OCI-LY3 (cell line): Measurements from ENCODE around the gene MARCHF3.
"Not testable (repeated sequence)": the region's sequence is repeated elsewhere in the genome, so short reads cannot be mapped to it uniquely, and the experiment has no call there.

Experiments used
- H2AFZ ChIP-seq: fragments of 200-600, 300-600 bp; shearing (Covaris generic); 2 replicates; pipeline ENCODE4 v1.6.0; 2014; ENCODE audit warnings: antibody characterized with exemption, low read depth, low read length
- H3K27ac ChIP-seq: fragments of 200-600, 300-600 bp; sonication (generic); 2 replicates; pipeline ENCODE4 v1.5.1; 2014; ENCODE audit warnings: mild to moderate bottlenecking, low read length, moderate library complexity, mixed read lengths
- H3K27me3 ChIP-seq: fragments of 200-600, 300-600 bp; sonication (generic); 2 replicates; pipeline ENCODE4 v1.6.1; 2014; ENCODE audit warnings: low read depth, low read length, mixed read lengths
- H3K36me3 ChIP-seq: fragments of 200-600, 300-600 bp; sonication (generic); replicated peaks from 2 replicates; pipeline ENCODE3; 2014; ENCODE audit warnings: low read depth, low read length, mixed read lengths
- H3K4me1 ChIP-seq: fragments of 300-600, 200-600 bp; sonication (generic); 2 replicates; pipeline ENCODE4 v1.6.1; 2014; ENCODE audit warnings: low read length, mixed read lengths
- H3K4me2 ChIP-seq: fragments of 200-600, 300-600 bp; sonication (generic); 2 replicates; pipeline ENCODE4 v1.6.1; 2014; ENCODE audit warnings: low read length, mixed read lengths
- H3K4me3 ChIP-seq: fragments of 300-600, 200-600 bp; sonication (generic); 2 replicates; pipeline ENCODE4 v1.5.1; 2014; ENCODE audit warnings: antibody characterized with exemption, mild to moderate bottlenecking, low read length, moderate library complexity
- H3K79me2 ChIP-seq: fragments of 300-600, 200-600 bp; shearing (Covaris generic); 2 replicates; pipeline ENCODE4 v1.6.1; 2014; ENCODE audit warnings: mild to moderate bottlenecking, low read length, mixed read lengths
- H3K9ac ChIP-seq: fragments of 300-600, 200-600 bp; shearing (Covaris generic); 2 replicates; pipeline ENCODE4 v1.6.0; 2014; ENCODE audit warnings: mild to moderate bottlenecking, low read length, moderate library complexity
- H3K9me3 ChIP-seq: fragments of 200-600, 300-600 bp; shearing (Covaris generic); 2 replicates; pipeline ENCODE4 v1.6.1; 2014; ENCODE audit warnings: low read length, mixed read lengths; ENCODE audit not compliant: insufficient read depth
- H4K20me1 ChIP-seq: fragments of 200-600, 300-600 bp; sonication (generic); 2 replicates; pipeline ENCODE4 v1.6.1; 2016; ENCODE audit warnings: low read length, mixed read lengths; ENCODE audit not compliant: insufficient read depth
- CTCF ChIP-seq: fragments of 200-600, 300-600 bp; sonication (generic); IDR thresholded peaks from 2 replicates; pipeline ENCODE4 v1.5.1; 2014; ENCODE audit warnings: antibody characterized with exemption, low read length, low read depth
- EZH2phosphoT487 ChIP-seq: fragments of 200-600 bp; shearing (Covaris generic); IDR thresholded peaks from 2 replicates; pipeline ENCODE4 v1.6.1; 2018; ENCODE audit warnings: antibody characterized with exemption, mixed run types, low read depth

Gene MARCHF3

GRCh38 chr5:127056896-127057295 is 26.5 kb upstream of the MARCHF3 start:
- Histone ChIP-seq H3K36me3 (peaks cover 8% of the 10 kb centered on the region), H3K4me3 (no peak overlapping the region), H3K79me2 (no peaks in the 10 kb centered on the region), H3K9me3 (no peaks in the 10 kb centered on the region), H3K27me3 (no peaks in the 10 kb centered on the region), H3K27ac (no peak overlapping the region), H2AFZ (no peak overlapping the region), H3K9ac (no peak overlapping the region), H4K20me1 (no peaks in the 10 kb centered on the region), H3K4me1 (no peaks in the 10 kb centered on the region), H3K4me2 (no peak overlapping the region)
- TF ChIP-seq CTCF (no peak), EZH2phosphoT487 (no peak)

GRCh38 chr5:127055880-127056653 is 25.7 kb upstream of the MARCHF3 start:
- no peak overlapping the region for H2AFZ ChIP-seq
- H3K4me1 ChIP-seq, result no peaks in the 10 kb centered on the region
- no peak overlapping the region for H3K9ac ChIP-seq
- no peaks in the 10 kb centered on the region for H3K27me3 ChIP-seq
- no peak overlapping the region for H3K4me2 ChIP-seq
- H4K20me1 ChIP-seq, result no peaks in the 10 kb centered on the region
- TF ChIP-seq EZH2phosphoT487 (no peak), CTCF (no peak)
- H3K36me3 ChIP-seq, result peaks cover 8% of the 10 kb centered on the region
- no peaks in the 10 kb centered on the region for H3K9me3 ChIP-seq
- H3K79me2 ChIP-seq, result no peaks in the 10 kb centered on the region
- no peak overlapping the region for H3K4me3 ChIP-seq
- no peak overlapping the region for H3K27ac ChIP-seq

- not testable (repeated sequence) for H3K27me3 ChIP-seq, H3K9ac ChIP-seq, H3K36me3 ChIP-seq, H3K4me1 ChIP-seq, H3K4me3 ChIP-seq, H3K4me2 ChIP-seq, H3K27ac ChIP-seq, H3K79me2 ChIP-seq, H4K20me1 ChIP-seq, H3K9me3 ChIP-seq, H2AFZ ChIP-seq
Measured at GRCh38 chr5:127053551-127053950, 23.2 kb upstream of the MARCHF3 start.

- H3K9ac ChIP-seq, result no peak overlapping the region
- peaks cover 8% of the 10 kb centered on the region for H3K36me3 ChIP-seq
- H3K9me3 ChIP-seq, result no peaks in the 10 kb centered on the region
- no peaks in the 10 kb centered on the region for H3K4me1 ChIP-seq
- H3K27me3 ChIP-seq, result no peaks in the 10 kb centered on the region
- no peak for TF ChIP-seq EZH2phosphoT487
- no peak overlapping the region for H3K4me3 ChIP-seq
- H4K20me1 ChIP-seq, result no peaks in the 10 kb centered on the region
- H3K4me2 ChIP-seq, result no peak overlapping the region
- H3K27ac ChIP-seq, result no peak overlapping the region
- H3K79me2 ChIP-seq, result no peaks in the 10 kb centered on the region
- H2AFZ ChIP-seq, result no peak overlapping the region
Measured at GRCh38 chr5:127053049-127053448, 22.7 kb upstream of the MARCHF3 start.

DNA sequence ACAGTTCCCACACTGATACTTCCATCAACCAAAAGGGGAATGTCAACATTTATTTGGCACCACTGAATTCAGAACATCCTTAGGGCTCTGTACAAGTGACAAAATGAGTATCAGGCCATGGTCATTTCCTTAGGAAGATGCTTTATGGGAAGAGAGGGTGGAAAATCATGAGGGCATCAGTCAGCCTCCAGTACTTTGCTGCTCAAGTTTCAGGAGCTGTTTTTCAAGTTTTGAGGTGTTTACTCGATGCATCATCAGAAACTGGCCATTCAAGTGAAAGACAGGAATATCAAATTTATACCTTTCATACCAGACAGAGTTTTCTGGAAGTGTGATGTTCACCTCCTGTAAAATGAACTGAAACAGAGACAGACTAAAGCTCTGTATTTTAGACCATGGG is 21.2 kb upstream of the MARCHF3 start:
- Histone ChIP-seq H3K79me2 (no peaks in the 10 kb centered on the region), H3K27ac (no peak overlapping the region), H3K4me2 (no peak overlapping the region), H3K9ac (no peak overlapping the region), H3K4me1 (no peaks in the 10 kb centered on the region), H2AFZ (no peak overlapping the region), H3K36me3 (peaks cover 5% of the 10 kb centered on the region), H3K9me3 (no peaks in the 10 kb centered on the region), H3K27me3 (no peaks in the 10 kb centered on the region), H4K20me1 (no peaks in the 10 kb centered on the region), H3K4me3 (no peak overlapping the region)
- TF ChIP-seq CTCF (no peak), EZH2phosphoT487 (no peak)
